Gastrocnemius medialis (tissue), 4 donors: Measurements from ENCODE around the gene PDK1.

ENCODE experiments used
- CTCF ChIP-seq, 5 experiments: fragments of 450-650 bp in 3 of 5; fragments of 200-600 bp in 2 of 5; sonication (generic) in 2 of 5; IDR thresholded peaks in 4 of 5; conservative IDR thresholded peaks in 1 of 5; 1 replicate in 4 of 5; 2 replicates in 1 of 5; pipeline ENCODE4 v1.5.1; 2016 to 2019; ENCODE audit warnings: antibody characterized with exemption in 5 of 5, mild to moderate bottlenecking in 3 of 5, moderate library complexity in 3 of 5
- POLR2A ChIP-seq, 2 donors: fragments of 450-650 bp; IDR thresholded peaks; one replicate each; pipeline ENCODE4 v1.6.1; 2017; ENCODE audit warnings: antibody characterized with exemption in 2 of 2, mild to moderate bottlenecking in 2 of 2, moderate library complexity in 2 of 2

DNA sequence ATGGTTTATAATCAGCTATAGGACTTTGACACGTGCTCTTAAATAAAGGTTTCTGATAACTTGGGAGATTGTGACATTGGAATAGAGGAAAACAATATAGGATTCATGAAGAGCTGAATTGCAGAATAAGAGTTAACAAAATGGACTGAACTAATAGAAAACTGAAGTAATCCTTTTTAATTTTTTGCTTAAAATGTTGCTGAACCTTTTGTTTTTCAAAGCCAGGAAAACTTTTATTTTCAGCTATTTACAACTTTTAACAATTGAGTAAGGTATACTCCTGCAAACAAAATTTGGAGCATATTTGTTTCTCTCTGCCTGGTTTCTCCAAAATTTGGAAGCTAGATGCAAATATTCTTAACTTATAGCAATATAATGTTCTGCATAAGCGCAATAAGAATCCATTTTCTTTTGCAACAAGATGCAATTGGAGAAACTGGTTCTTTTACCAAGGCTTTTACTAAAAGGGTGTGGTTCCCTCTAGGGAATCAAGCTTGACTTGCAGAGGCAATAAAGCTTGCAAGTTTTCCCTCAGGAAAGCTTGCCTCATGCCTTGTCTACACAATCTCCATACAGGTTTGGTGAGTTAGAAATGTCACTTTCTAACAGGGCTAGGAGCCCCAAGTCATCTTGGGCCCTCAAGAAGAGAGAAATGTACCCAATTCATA, 10.3 kb upstream of the PDK1 start:
- TF ChIP-seq CTCF (IDR thresholded peaks at IDR 0.05 in 4 of 5, conservative IDR thresholded peaks at IDR 0.05 in 1 of 5) (no peak), POLR2A (IDR thresholded peaks at IDR 0.05) (no peak)
